Rectal smooth muscle tissue (tissue), 1 donor: ENCODE data around the gene MLX.
"Not testable (repeated sequence)": the region's sequence is repeated elsewhere in the genome, so short reads cannot be mapped to it uniquely, and the experiment has no call there.

Source experiments
- H3K27ac ChIP-seq: one replicate; pipeline ENCODE4 v1.7.0; 2013; ENCODE audit warnings: low read depth, low read length, inconsistent platforms
- H3K27me3 ChIP-seq: one replicate; pipeline ENCODE4 v1.7.0; 2013; ENCODE audit warnings: low read length; ENCODE audit not compliant: control insufficient read depth, insufficient read depth
- H3K36me3 ChIP-seq: one replicate; pipeline ENCODE4 v1.7.0; 2013; ENCODE audit warnings: low read length; ENCODE audit not compliant: control insufficient read depth, insufficient read depth
- H3K4me1 ChIP-seq: one replicate; pipeline ENCODE4 v1.7.0; 2013; ENCODE audit warnings: low read length; ENCODE audit not compliant: control insufficient read depth, insufficient read depth
- H3K4me3 ChIP-seq: one replicate; pipeline ENCODE4 v1.7.0; 2013; ENCODE audit warnings: low read length
- H3K9ac ChIP-seq: one replicate; pipeline ENCODE4 v1.7.0; 2013; ENCODE audit warnings: low read length

Gene MLX

GRCh38 chr17:42553866-42554249, 13.0 kb upstream of the MLX start:
- H3K4me3 ChIP-seq: peak overlapping the region; percentile 96
- H3K36me3 ChIP-seq: no peaks in the 10 kb centered on the region
- H3K27ac ChIP-seq: peak overlapping the region; percentile 83
- H3K9ac ChIP-seq: peak overlapping the region; percentile 47
- no peaks in the 10 kb centered on the region for H3K27me3 ChIP-seq
- peaks cover 13% of the 10 kb centered on the region for H3K4me1 ChIP-seq

DNA sequence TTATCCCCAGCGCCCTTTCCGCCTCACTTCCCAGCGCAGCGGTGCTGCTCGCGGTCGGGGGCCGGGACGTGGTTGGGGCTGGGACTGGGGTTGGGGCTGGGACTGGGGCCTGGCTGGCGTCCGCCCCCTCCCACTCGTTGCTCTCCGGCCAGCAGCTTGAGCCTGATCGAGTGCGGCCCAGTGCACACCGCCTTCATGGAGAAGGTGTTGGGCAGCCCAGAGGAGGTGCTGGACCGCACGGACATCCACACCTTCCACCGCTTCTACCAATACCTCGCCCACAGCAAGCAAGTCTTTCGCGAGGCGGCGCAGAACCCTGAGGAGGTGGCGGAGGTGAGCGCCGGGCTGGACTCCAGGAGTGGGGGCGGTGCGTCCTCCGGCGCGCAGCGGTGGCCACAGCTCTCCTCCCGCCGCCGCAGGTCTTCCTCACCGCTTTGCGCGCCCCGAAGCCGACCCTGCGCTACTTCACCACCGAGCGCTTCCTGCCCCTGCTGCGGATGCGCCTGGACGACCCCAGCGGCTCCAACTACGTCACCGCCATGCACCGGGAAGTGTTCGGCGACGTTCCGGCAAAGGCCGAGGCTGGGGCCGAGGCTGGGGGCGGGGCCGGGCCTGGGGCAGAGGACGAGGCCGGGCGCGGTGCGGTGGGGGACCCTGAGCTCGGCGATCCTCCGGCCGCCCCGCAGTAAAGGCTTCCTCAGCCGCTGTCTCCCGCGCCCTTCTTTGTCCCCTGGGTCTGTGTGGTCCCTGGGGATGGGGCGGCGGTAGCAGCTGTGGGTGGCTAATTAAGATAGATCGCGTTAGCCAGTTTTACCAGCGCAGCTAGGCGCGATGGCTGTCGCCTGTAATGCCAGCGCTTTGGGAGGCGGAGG, 12.4 kb upstream of the MLX start:
- Histone ChIP-seq H3K9ac (peak overlapping the region; percentile 47), H3K36me3 (no peaks in the 10 kb centered on the region), H3K27ac (peak overlapping the region; percentile 83), H3K27me3 (no peaks in the 10 kb centered on the region), H3K4me3 (peak overlapping the region; percentile 96), H3K4me1 (peaks cover 13% of the 10 kb centered on the region)

GRCh38 chr17:42555122-42555622, 11.7 kb upstream of the MLX start:
- Histone ChIP-seq H3K4me1 (peaks cover 13% of the 10 kb centered on the region), H3K4me3 (peak overlapping the region; percentile 96), H3K36me3 (no peaks in the 10 kb centered on the region)

GRCh38 chr17:42555961-42556617, 10.8 kb upstream of the MLX start:
- H3K4me3 ChIP-seq: not testable (repeated sequence)

More at GRCh38 chr17:42555122-42555622, 11.7 kb upstream of the MLX start:
- Histone ChIP-seq H3K9ac (peak overlapping the region; percentile 47), H3K27me3 (no peaks in the 10 kb centered on the region), H3K27ac (peak overlapping the region; percentile 83)

DNA sequence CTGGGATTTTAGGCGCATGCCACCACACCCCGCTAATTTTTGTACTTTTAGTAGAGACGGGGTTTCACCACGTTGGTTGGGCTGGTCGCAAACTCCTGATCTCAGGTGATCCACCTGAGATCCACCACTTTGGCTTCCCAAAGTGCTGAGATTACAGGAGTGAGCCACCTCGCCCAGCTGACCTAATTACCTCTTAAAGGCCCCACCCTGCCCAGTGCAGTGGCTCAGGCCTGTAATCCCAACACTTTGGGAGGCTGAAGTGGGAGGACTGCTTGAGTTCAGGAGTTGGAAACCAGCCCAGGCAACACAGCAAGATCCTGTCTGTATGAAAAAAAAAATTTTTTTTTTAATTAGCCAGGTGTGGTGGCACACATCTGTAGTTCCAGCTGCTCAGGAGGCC, 7.8 kb upstream of the MLX start:
- Histone ChIP-seq H3K9ac (no peak overlapping the region), H3K27ac (no peak overlapping the region), H3K4me1 (peaks cover 21% of the 10 kb centered on the region), H3K27me3 (no peaks in the 10 kb centered on the region), H3K4me3 (no peak overlapping the region), H3K36me3 (peaks cover 5% of the 10 kb centered on the region)

More at GRCh38 chr17:42555961-42556617, 10.8 kb upstream of the MLX start:
- not testable (repeated sequence) for H3K9ac ChIP-seq, H3K27me3 ChIP-seq, H3K36me3 ChIP-seq, H3K27ac ChIP-seq
- peaks cover 13% of the 10 kb centered on the region for H3K4me1 ChIP-seq

- H3K27ac ChIP-seq: no peak overlapping the region
- peaks cover 7% of the 10 kb centered on the region for H3K36me3 ChIP-seq
- H3K9ac ChIP-seq: no peak overlapping the region
- no peaks in the 10 kb centered on the region for H3K27me3 ChIP-seq
- H3K4me3 ChIP-seq: no peak overlapping the region
- peaks cover 19% of the 10 kb centered on the region for H3K4me1 ChIP-seq
Measured at GRCh38 chr17:42560246-42560645, 6.7 kb upstream of the MLX start.

DNA sequence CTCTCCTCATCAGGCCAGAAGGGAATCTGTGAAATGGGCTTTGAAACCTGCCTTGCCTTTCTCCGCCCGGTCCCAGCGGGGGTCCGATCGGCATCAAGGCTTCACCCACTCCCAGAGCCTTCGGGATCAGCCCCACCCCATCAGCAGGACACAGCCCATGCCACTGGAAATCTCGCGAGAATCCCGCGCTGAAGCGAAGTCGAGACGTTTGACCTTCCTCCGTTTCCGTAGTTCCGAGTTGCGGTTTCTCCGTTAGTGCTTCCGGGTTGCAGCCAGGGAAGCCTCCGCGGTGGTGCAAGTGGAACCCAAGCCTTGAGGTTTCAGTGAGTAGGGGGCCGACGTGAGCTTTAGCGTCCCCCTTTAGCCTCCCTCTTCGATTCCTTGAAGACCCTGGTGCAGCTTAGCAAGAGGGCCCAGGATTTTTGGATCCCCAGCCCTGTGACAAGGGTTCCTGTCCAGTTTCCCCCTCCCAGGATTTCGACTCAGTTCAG, 5.0 kb upstream of the MLX start, which contains the start of gene COASY:
COASY (plus strand) TSS at position 252 of the 491 bp plus-strand sequence. CDS start 475 bp downstream, outside the sequence.
- Histone ChIP-seq H3K36me3 (peaks cover 14% of the 10 kb centered on the region), H3K27ac (peak within 1 kb of the TSS; percentile 61), H3K9ac (peak within 1 kb of the TSS; percentile 12), H3K4me3 (peak within 1 kb of the TSS; percentile 97), H3K4me1 (peaks cover 21% of the 10 kb centered on the region), H3K27me3 (no peaks in the 10 kb centered on the region)

DNA sequence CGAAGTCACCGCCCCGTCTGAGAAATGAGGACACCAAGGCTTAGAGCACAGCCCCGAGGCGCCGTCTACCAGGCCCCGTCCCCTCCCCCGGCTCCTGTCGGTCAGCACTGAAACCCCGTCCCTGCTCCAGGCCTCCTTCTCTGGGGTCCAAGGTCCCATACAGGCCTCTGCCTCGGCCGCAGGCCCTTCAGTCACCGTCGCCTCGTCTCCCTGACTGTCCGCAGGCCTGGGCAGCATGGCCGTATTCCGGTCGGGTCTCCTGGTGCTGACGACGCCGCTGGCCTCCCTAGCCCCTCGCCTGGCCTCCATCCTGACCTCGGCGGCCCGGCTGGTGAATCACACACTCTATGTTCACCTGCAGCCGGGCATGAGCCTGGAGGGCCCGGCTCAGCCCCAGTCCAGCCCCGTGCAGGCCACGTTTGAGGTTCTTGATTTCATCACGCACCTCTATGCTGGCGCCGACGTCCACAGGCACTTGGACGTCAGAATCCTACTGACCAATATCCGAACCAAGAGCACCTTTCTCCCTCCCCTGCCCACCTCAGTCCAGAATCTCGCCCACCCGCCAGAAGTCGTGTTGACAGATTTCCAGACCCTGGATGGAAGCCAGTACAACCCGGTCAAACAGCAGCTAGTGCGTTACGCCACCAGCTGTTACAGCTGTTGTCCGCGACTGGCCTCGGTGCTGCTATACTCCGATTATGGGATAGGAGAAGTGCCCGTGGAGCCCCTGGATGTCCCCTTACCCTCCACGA, 4.3 kb upstream of the MLX start:
- no peaks in the 10 kb centered on the region for H3K27me3 ChIP-seq
- H3K36me3 ChIP-seq: peaks cover 14% of the 10 kb centered on the region
- H3K4me3 ChIP-seq: peak overlapping the region; percentile 97
- peak overlapping the region; percentile 61 for H3K27ac ChIP-seq
- H3K9ac ChIP-seq: peak overlapping the region; percentile 12
- H3K4me1 ChIP-seq: peaks cover 23% of the 10 kb centered on the region

DNA sequence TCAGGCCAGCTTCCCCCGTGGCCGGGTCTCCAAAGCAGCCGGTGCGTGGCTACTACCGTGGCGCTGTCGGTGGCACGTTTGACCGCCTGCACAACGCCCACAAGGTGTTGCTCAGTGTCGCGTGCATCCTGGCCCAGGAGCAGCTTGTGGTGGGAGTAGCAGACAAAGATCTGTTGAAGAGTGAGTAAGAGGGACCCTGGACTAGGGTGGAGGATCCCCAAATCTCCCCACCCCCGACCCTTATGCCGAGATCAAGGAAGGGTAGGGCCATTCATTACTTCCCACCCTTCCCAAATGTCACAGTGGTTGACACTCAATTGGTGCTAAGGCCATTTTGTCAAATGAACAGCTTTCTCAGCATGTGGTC, 3.8 kb upstream of the MLX start:
- Histone ChIP-seq H3K9ac (peak overlapping the region; percentile 12), H3K36me3 (peaks cover 14% of the 10 kb centered on the region), H3K27ac (no peak overlapping the region), H3K27me3 (no peaks in the 10 kb centered on the region), H3K4me1 (peaks cover 24% of the 10 kb centered on the region), H3K4me3 (peak overlapping the region; percentile 97)

DNA sequence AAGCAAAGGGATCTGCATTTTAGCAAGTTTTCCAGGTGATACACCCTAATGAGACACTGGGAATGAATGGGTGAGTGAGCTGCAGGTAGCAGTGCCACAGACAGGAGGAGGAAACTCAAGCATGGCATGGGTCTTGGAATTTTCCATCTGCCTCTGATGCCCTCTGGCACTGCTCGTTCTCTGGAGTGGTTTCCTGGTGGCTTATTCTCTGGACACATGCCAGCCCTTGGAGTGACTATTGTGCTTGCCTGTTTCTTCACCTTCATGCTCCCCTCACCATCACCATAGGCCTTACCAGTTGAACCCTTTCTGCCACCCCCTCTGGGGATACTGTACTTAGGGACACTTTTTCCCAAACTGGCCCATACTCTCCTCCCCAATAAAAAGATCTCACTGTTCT, 3.4 kb upstream of the MLX start:
- H3K27me3 ChIP-seq: no peaks in the 10 kb centered on the region

GRCh38 chr17:42563950-42564349, 3.0 kb upstream of the MLX start:
- Histone ChIP-seq H3K27me3 (no peaks in the 10 kb centered on the region), H3K9ac (no peak overlapping the region), H3K36me3 (peaks cover 21% of the 10 kb centered on the region), H3K4me1 (peaks cover 24% of the 10 kb centered on the region), H3K27ac (no peak overlapping the region), H3K4me3 (no peak overlapping the region)

More for the DNA sequence above, 3.4 kb upstream of the MLX start:
- H3K27ac ChIP-seq: no peak overlapping the region
- peak overlapping the region; percentile 97 for H3K4me3 ChIP-seq
- H3K36me3 ChIP-seq: peaks cover 17% of the 10 kb centered on the region
- H3K4me1 ChIP-seq: peaks cover 24% of the 10 kb centered on the region
- no peak overlapping the region for H3K9ac ChIP-seq
